Measurements from ENCODE around the gene FAM193B.

FAM193B gene

GRCh38 chr5:177513500-177513899 is 40.9 kb downstream of the FAM193B start:
- TF ChIP-seq, protein P1, sequence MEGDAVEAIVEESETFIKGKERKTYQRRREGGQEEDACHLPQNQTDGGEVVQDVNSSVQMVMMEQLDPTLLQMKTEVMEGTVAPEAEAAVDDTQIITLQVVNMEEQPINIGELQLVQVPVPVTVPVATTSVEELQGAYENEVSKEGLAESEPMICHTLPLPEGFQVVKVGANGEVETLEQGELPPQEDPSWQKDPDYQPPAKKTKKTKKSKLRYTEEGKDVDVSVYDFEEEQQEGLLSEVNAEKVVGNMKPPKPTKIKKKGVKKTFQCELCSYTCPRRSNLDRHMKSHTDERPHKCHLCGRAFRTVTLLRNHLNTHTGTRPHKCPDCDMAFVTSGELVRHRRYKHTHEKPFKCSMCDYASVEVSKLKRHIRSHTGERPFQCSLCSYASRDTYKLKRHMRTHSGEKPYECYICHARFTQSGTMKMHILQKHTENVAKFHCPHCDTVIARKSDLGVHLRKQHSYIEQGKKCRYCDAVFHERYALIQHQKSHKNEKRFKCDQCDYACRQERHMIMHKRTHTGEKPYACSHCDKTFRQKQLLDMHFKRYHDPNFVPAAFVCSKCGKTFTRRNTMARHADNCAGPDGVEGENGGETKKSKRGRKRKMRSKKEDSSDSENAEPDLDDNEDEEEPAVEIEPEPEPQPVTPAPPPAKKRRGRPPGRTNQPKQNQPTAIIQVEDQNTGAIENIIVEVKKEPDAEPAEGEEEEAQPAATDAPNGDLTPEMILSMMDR (IDR thresholded peaks at IDR 0.05; ENCODE audit: extremely low read depth, missing control alignments), result no peak
- no peak for DNase-seq (ENCODE audit: low spot score)

- DNase-seq (ENCODE audit: low spot score), result no peak
- TF ChIP-seq, protein P1 (IDR thresholded peaks at IDR 0.05; ENCODE audit: extremely low read depth, missing control alignments), result no peak
These were observed 41.5 kb downstream of the FAM193B start for GRCh38 chr5:177512736-177513380.

DNA sequence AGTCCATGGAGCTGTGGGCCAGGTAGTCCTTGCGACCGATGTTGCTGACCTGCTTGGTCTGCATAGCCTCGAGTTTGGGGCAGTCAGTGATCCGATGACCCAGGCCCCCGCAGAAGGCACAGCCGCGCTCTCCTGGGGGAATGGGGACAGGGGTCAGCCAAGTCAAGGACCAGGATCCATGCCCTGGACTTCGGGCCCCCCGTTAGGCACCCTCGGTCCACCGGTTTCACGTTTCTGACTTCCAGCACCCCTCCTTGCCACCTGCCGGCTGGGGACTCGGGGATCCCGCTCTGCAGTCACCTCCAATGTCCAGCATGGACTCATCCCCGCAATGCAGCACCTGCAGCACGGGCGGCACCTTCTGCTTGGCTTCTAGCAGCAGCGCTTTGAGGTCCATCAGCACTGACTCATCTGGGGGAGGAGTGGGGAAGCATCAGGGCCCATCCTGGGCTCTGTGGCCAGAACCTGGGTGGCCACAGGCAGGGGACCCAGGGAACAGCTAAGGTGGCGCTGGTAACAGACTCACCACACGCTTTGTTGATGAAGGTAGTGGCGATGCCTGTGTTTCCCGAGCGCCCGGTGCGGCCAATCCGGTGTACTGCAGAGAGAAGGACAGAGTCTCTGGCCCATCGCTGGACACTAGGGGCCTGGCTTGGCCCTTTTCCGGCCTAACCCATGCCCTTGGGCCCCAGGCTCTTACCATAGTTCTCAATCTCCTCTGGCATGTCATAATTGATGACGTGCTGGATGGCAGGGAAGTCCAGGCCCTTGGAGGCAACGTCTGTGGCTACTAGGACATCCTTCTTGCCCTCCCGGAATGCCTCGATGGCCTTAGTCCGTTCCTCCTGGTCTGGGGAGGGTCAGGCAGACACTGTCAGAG is 42.3 kb downstream of the FAM193B start:
- DNase-seq (ENCODE audit: low spot score), result no peak
- TF ChIP-seq, protein P1 (IDR thresholded peaks at IDR 0.05; ENCODE audit: extremely low read depth, missing control alignments), result no peak

DNA sequence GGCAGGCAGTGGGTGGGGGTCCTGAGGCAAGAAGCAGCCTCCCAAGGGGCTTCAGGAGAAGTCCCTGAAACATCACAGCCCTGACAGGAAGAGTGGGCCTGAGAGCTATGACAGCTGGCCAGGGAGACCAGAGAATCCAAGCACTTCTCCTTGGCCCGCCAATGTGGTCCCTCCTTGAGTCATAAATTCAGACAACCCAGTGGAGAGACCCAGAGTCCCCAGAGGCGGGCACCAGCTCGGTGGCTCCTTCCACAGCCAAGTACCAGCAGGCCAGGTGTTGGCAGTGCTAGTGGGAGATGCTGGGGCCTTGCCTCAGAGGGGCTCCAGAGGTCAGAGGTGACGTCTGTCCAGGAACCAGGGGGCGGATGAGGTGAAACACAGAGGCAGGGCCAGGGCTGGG is 43.2 kb downstream of the FAM193B start:
- TF ChIP-seq, protein P1 (IDR thresholded peaks at IDR 0.05; ENCODE audit: extremely low read depth, missing control alignments), result no peak
- DNase-seq (ENCODE audit: low spot score), result no peak

DNA sequence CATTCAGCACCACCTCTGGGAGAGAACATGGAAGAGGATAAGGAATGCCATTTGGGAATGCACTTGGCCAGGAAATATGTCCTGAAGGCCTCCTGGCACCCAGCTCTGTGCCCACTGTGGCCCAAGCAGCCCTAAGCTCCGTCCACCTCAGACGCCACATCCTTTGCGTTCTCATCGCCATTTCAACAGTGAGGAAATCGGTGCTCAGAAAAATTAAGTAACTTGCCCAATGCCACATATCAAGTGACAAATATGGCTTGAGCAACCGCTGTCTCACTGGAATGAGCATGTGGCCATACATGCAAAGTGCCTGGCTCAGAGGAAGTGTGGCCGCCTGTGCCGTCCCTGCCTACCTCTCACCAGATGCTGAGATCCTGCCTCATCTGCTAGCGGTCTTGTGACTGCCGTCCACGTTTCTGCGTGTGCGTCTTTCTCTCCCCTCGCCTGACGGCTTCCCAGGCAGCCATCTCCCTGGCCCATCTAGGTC is 43.8 kb downstream of the FAM193B start:
- TF ChIP-seq, protein P1 (IDR thresholded peaks at IDR 0.05; ENCODE audit: extremely low read depth, missing control alignments), result no peak
- no peak for DNase-seq (ENCODE audit: low spot score)

GRCh38 chr5:177509991-177510566 is 44.3 kb downstream of the FAM193B start:
- TF ChIP-seq, protein P1 (IDR thresholded peaks at IDR 0.05; ENCODE audit: extremely low read depth, missing control alignments), result no peak
- DNase-seq (ENCODE audit: low spot score), result peak; percentile 78
